ENCODE measurements around the gene RAPGEF4. TPM values are rescaled to one million over a fixed set of nuclear protein-coding genes. Genes with fewer than 3 reads are reported as not detected.
A peak's percentile ranks its signal among the peaks of the same experiment; 100 is the strongest.

RAPGEF4 gene
- total and polyA plus RNA-seq, 9 of the 15 experiments (the other 6 are each of a cell fraction or from before 2014, with no cell fraction given) = 0.04 to 0.33 (median 0.13) TPM; not detected in 6

DNA sequence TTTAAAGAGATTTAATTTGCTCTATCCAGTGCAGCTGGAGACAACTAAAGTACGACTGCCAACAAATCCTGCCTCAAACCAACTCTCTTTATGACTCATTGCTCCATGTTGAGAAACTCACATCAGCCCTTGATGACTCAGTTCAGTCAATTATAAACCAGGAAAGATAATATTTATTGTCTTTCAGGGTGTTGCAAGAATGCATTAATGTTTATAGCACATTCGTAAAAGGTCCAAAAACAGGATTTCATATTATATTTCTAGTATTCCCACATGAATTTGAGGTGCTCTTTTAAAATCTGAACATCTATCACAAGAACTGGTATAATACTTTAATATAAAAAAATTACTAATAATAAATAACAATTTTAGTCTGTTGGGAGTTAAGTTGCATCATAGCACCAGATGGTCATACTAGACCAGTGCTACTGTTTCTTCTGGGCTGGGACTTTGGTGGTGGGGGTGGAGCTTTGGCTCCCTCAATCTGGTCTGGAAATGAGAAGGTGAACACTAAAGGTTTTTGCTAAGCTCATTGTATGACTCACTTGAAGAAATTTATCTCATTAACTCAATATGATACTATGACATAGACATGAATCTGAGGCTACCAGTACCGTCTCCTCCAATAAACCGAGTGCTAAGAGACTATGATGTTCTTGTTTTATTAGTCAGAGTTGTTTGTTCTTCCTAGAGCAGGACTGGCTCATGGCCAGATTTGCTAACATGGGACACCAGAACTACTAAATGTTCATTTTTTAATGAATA is 313.4 kb downstream of the RAPGEF4 start (continued):
- 0 out of 2 replicates have a peak, but pooled peaks have one; percentile 4 for TF ChIP-seq C11orf30 (IDR thresholded peaks at IDR 0.05; ENCODE audit: low read depth)
- no peak for TF ChIP-seq ASH1L (IDR thresholded peaks at IDR 0.05; ENCODE audit: borderline replicate concordance, low read depth, partially characterized antibody)
- TF ChIP-seq NFATC3 (IDR thresholded peaks at IDR 0.05) = no peak
- TF ChIP-seq, protein P1, sequence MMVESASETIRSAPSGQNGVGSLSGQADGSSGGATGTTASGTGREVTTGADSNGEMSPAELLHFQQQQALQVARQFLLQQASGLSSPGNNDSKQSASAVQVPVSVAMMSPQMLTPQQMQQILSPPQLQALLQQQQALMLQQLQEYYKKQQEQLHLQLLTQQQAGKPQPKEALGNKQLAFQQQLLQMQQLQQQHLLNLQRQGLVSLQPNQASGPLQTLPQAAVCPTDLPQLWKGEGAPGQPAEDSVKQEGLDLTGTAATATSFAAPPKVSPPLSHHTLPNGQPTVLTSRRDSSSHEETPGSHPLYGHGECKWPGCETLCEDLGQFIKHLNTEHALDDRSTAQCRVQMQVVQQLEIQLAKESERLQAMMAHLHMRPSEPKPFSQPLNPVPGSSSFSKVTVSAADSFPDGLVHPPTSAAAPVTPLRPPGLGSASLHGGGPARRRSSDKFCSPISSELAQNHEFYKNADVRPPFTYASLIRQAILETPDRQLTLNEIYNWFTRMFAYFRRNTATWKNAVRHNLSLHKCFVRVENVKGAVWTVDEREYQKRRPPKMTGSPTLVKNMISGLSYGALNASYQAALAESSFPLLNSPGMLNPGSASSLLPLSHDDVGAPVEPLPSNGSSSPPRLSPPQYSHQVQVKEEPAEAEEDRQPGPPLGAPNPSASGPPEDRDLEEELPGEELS (CRISPR knock-in tag; IDR thresholded peaks at IDR 0.05; ENCODE audit: borderline replicate concordance) = no peak
- TF ChIP-seq HNRNPUL1 (IDR thresholded peaks at IDR 0.05; ENCODE audit: low read length) = no peak
- TF ChIP-seq SIN3B (IDR thresholded peaks at IDR 0.05; ENCODE audit: low read depth) = no peak
- TF ChIP-seq, protein P2, sequence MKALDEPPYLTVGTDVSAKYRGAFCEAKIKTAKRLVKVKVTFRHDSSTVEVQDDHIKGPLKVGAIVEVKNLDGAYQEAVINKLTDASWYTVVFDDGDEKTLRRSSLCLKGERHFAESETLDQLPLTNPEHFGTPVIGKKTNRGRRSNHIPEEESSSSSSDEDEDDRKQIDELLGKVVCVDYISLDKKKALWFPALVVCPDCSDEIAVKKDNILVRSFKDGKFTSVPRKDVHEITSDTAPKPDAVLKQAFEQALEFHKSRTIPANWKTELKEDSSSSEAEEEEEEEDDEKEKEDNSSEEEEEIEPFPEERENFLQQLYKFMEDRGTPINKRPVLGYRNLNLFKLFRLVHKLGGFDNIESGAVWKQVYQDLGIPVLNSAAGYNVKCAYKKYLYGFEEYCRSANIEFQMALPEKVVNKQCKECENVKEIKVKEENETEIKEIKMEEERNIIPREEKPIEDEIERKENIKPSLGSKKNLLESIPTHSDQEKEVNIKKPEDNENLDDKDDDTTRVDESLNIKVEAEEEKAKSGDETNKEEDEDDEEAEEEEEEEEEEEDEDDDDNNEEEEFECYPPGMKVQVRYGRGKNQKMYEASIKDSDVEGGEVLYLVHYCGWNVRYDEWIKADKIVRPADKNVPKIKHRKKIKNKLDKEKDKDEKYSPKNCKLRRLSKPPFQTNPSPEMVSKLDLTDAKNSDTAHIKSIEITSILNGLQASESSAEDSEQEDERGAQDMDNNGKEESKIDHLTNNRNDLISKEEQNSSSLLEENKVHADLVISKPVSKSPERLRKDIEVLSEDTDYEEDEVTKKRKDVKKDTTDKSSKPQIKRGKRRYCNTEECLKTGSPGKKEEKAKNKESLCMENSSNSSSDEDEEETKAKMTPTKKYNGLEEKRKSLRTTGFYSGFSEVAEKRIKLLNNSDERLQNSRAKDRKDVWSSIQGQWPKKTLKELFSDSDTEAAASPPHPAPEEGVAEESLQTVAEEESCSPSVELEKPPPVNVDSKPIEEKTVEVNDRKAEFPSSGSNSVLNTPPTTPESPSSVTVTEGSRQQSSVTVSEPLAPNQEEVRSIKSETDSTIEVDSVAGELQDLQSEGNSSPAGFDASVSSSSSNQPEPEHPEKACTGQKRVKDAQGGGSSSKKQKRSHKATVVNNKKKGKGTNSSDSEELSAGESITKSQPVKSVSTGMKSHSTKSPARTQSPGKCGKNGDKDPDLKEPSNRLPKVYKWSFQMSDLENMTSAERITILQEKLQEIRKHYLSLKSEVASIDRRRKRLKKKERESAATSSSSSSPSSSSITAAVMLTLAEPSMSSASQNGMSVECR (CRISPR knock-in tag; IDR thresholded peaks at IDR 0.05) = no peak
- TF ChIP-seq, protein P3, sequence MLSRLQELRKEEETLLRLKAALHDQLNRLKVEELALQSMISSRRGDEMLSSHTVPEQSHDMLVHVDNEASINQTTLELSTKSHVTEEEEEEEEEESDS (CRISPR knock-in tag; IDR thresholded peaks at IDR 0.05) = no peak
- no peak for TF ChIP-seq ZNF77 (CRISPR knock-in tag; IDR thresholded peaks at IDR 0.05)
- TF ChIP-seq TAF15 (IDR thresholded peaks at IDR 0.05; ENCODE audit: low read depth, low read length) = no peak
- no peak for TF ChIP-seq ZNF696 (CRISPR knock-in tag; conservative IDR thresholded peaks at IDR 0.05)
- TF ChIP-seq SMARCA4 (IDR thresholded peaks at IDR 0.05) = peak; percentile 85
- no peak for TF ChIP-seq TAF9B (IDR thresholded peaks at IDR 0.05; ENCODE audit: partially characterized antibody)
- TF ChIP-seq SOX6 (IDR thresholded peaks at IDR 0.05) = peak; percentile 82
- TF ChIP-seq CEBPB (tag; IDR thresholded peaks at IDR 0.05) = peak; percentile 93
- TF ChIP-seq, protein P4, sequence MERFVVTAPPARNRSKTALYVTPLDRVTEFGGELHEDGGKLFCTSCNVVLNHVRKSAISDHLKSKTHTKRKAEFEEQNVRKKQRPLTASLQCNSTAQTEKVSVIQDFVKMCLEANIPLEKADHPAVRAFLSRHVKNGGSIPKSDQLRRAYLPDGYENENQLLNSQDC (CRISPR knock-in tag; IDR thresholded peaks at IDR 0.05) = no peak
- TF ChIP-seq, protein P5, sequence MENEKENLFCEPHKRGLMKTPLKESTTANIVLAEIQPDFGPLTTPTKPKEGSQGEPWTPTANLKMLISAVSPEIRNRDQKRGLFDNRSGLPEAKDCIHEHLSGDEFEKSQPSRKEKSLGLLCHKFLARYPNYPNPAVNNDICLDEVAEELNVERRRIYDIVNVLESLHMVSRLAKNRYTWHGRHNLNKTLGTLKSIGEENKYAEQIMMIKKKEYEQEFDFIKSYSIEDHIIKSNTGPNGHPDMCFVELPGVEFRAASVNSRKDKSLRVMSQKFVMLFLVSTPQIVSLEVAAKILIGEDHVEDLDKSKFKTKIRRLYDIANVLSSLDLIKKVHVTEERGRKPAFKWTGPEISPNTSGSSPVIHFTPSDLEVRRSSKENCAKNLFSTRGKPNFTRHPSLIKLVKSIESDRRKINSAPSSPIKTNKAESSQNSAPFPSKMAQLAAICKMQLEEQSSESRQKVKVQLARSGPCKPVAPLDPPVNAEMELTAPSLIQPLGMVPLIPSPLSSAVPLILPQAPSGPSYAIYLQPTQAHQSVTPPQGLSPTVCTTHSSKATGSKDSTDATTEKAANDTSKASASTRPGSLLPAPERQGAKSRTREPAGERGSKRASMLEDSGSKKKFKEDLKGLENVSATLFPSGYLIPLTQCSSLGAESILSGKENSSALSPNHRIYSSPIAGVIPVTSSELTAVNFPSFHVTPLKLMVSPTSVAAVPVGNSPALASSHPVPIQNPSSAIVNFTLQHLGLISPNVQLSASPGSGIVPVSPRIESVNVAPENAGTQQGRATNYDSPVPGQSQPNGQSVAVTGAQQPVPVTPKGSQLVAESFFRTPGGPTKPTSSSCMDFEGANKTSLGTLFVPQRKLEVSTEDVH (IDR thresholded peaks at IDR 0.05; ENCODE audit: low read depth, partially characterized antibody) = no peak
- peak; percentile 97 for TF ChIP-seq ZNF766 (CRISPR knock-in tag; conservative IDR thresholded peaks at IDR 0.05)
- no peak for TF ChIP-seq PHF21A (IDR thresholded peaks at IDR 0.05; ENCODE audit: borderline replicate concordance, low read depth)
- TF ChIP-seq CBFA2T2 (conservative IDR thresholded peaks at IDR 0.05) = no peak

All from K562 (cell line).